H1 (cell line): ENCODE results near the gene TXLNB. TPM values are rescaled to one million over a fixed set of nuclear protein-coding genes. Genes with fewer than 3 reads are reported as not detected.

Source experiments
- CTCF ChIA-PET: fragments of 300-600 bp; sonication (Branson Sonifier 250); formaldehyde crosslinking; loops from one replicate; lab custom pipeline; 2021; ENCODE audit not compliant: partially characterized antibody; lab: Charles Lee
- POLR2A ChIA-PET: fragments of 300-600 bp; sonication (Branson Sonifier 250); formaldehyde crosslinking; loops from one replicate; lab custom pipeline; 2021; ENCODE audit warnings: inconsistent platforms; ENCODE audit not compliant: partially characterized antibody; lab: Charles Lee
- DNase-seq, 2 experiments: peaks; one replicate each; pipeline versions ENCODE4 v3.0.0 to v3.0.0-alpha.2; 2010 to 2022; ENCODE audit warnings: low spot score in 2 of 2, low read depth in 1 of 2, mixed read lengths in 1 of 2
- FAIRE-seq: peaks from 2 replicates; lab custom pipeline; 2011; peaks lifted over from hg19 to GRCh38; lab: Jason Lieb, UNC
- H2AFZ ChIP-seq: 2 replicates; pipeline ENCODE4 v1.8.1; 2012; ENCODE audit warnings: low read length, inconsistent platforms
- H2AK5ac ChIP-seq: 2 replicates; pipeline ENCODE4 v1.6.1; 2013; ENCODE audit warnings: low read depth, low read length
- H2BK120ac ChIP-seq: replicated peaks from 2 replicates; pipeline ENCODE3; 2013; ENCODE audit warnings: low read depth, low read length, inconsistent platforms
- H2BK12ac ChIP-seq: 2 replicates; pipeline ENCODE4 v1.6.1; 2013; ENCODE audit warnings: low read depth, low read length
- H2BK15ac ChIP-seq: 2 replicates; pipeline ENCODE4 v1.6.1; 2013; ENCODE audit warnings: low read length
- H2BK20ac ChIP-seq: 2 replicates; pipeline ENCODE4 v1.6.1; 2013; ENCODE audit warnings: low read length
- H2BK5ac ChIP-seq: 2 replicates; pipeline ENCODE4 v1.6.1; 2013; ENCODE audit warnings: low read depth, low read length
- H3K14ac ChIP-seq: 2 replicates; pipeline ENCODE4 v1.6.1; 2013; ENCODE audit warnings: inconsistent platforms; ENCODE audit not compliant: insufficient read length
- H3K18ac ChIP-seq: 2 replicates; pipeline ENCODE4 v1.6.1; 2013; ENCODE audit warnings: low read length; ENCODE audit errors: extremely low read depth
- H3K23ac ChIP-seq: 2 replicates; pipeline ENCODE4 v1.6.1; 2013; ENCODE audit warnings: inconsistent platforms; ENCODE audit not compliant: insufficient read length
- H3K23me2 ChIP-seq: 2 replicates; pipeline ENCODE4 v1.6.1; 2013; ENCODE audit warnings: low read depth, low read length
- H3K27ac ChIP-seq: 2 replicates; pipeline ENCODE4 v1.6.1; 2011; ENCODE audit warnings: low read depth, low read length, inconsistent platforms
- H3K27me3 ChIP-seq, 4 experiments: replicated peaks in 1 of 4; 1 replicate in 1 of 4; 2 replicates in 3 of 4; pipeline versions ENCODE4 v1.6.1 to v1.8.1; 2011 to 2013; ENCODE audit warnings: low read length in 3 of 4, mild to moderate bottlenecking in 3 of 4, inconsistent platforms in 2 of 4, mixed read lengths in 2 of 4, moderate library complexity in 1 of 4; ENCODE audit not compliant: control insufficient read depth in 3 of 4, insufficient read depth in 3 of 4; ENCODE audit errors: extremely low read depth in 1 of 4
- H3K36me3 ChIP-seq, 4 experiments: 2 replicates each; pipeline versions ENCODE4 v1.6.1 to v1.8.1; 2011 to 2013; ENCODE audit warnings: mild to moderate bottlenecking in 4 of 4, low read length in 3 of 4, moderate library complexity in 2 of 4, control low read depth in 1 of 4, inconsistent platforms in 1 of 4; ENCODE audit not compliant: insufficient read depth in 4 of 4, control insufficient read depth in 2 of 4
- H3K4ac ChIP-seq: replicated peaks from 2 replicates; pipeline ENCODE3; 2013; ENCODE audit warnings: low read length, low read depth, mixed read lengths, inconsistent platforms; ENCODE audit not compliant: insufficient read length
- H3K4me1 ChIP-seq, 4 experiments: replicated peaks in 1 of 4; 1 replicate in 1 of 4; 2 replicates in 3 of 4; pipeline versions ENCODE4 v1.6.1 to v1.8.1; 2011 to 2013; ENCODE audit warnings: low read length in 3 of 4, inconsistent platforms in 2 of 4, mixed read lengths in 1 of 4; ENCODE audit not compliant: insufficient read depth in 4 of 4, control insufficient read depth in 3 of 4
- H3K4me2 ChIP-seq, 2 experiments: 2 replicates each; pipeline versions ENCODE4 v1.6.1 to v1.8.1; 2011 to 2013; ENCODE audit warnings: low read depth in 2 of 2, low read length in 2 of 2, control low read depth in 1 of 2, inconsistent platforms in 1 of 2, mild to moderate bottlenecking in 1 of 2; ENCODE audit not compliant: insufficient read depth in 1 of 2
- H3K4me3 ChIP-seq, 4 experiments: fragments of 200-600, 300-600 bp in 1 of 4; sonication (generic), shearing (Covaris generic), sonication (Bioruptor Twin) in 1 of 4; 2 replicates each; pipeline versions ENCODE4 v1.5.1 to v1.8.1; 2011 to 2016; ENCODE audit warnings: low read length in 4 of 4, low read depth in 3 of 4, control low read depth in 2 of 4, inconsistent platforms in 2 of 4, mild to moderate bottlenecking in 2 of 4, mixed read lengths in 1 of 4, moderate library complexity in 1 of 4; ENCODE audit not compliant: insufficient read depth in 2 of 4; ENCODE audit errors: extremely low read depth in 1 of 4
- H3K56ac ChIP-seq: replicated peaks from 2 replicates; pipeline ENCODE3; 2013; ENCODE audit warnings: low read depth, mild to moderate bottlenecking, mixed read lengths, low read length, inconsistent platforms; ENCODE audit not compliant: insufficient read length
- H3K79me1 ChIP-seq: 2 replicates; pipeline ENCODE4 v1.6.1; 2013; ENCODE audit warnings: low read depth, low read length, control low read depth
- H3K79me2 ChIP-seq, 2 experiments: 2 replicates each; pipeline versions ENCODE4 v1.6.1 to v1.8.1; 2012 to 2013; ENCODE audit warnings: low read length in 2 of 2, mild to moderate bottlenecking in 2 of 2, inconsistent platforms in 1 of 2; ENCODE audit not compliant: insufficient read depth in 2 of 2, control insufficient read depth in 1 of 2
- H3K9ac ChIP-seq, 4 experiments: replicated peaks in 1 of 4; 1 replicate in 1 of 4; 2 replicates in 3 of 4; pipeline versions ENCODE4 v1.6.1 to v1.8.1; 2011 to 2013; ENCODE audit warnings: low read depth in 3 of 4, low read length in 3 of 4, control low read depth in 2 of 4, mild to moderate bottlenecking in 2 of 4, moderate library complexity in 2 of 4, inconsistent platforms in 1 of 4; ENCODE audit errors: extremely low read depth in 1 of 4
- H3K9me3 ChIP-seq, 2 experiments: 2 replicates each; pipeline versions ENCODE4 v1.6.1 to v1.8.1; 2012 to 2013; ENCODE audit warnings: mild to moderate bottlenecking in 2 of 2, moderate library complexity in 2 of 2, control low read depth in 1 of 2, inconsistent platforms in 1 of 2, low read depth in 1 of 2, low read length in 1 of 2, mixed read lengths in 1 of 2; ENCODE audit not compliant: insufficient read depth in 2 of 2
- H4K20me1 ChIP-seq, 2 experiments: replicated peaks in 1 of 2; 2 replicates each; pipeline versions ENCODE3 to v1.8.1; 2011 to 2013; ENCODE audit warnings: inconsistent platforms in 2 of 2, low read length in 2 of 2, mild to moderate bottlenecking in 1 of 2; ENCODE audit not compliant: insufficient read depth in 2 of 2, control insufficient read depth in 1 of 2
- H4K5ac ChIP-seq: 2 replicates; pipeline ENCODE4 v1.6.1; 2013; ENCODE audit warnings: low read length, low read depth, mixed read lengths, inconsistent platforms; ENCODE audit not compliant: insufficient read length
- H4K8ac ChIP-seq: 2 replicates; pipeline ENCODE4 v1.8.0; 2013; ENCODE audit warnings: mild to moderate bottlenecking, moderate library complexity, low read length, inconsistent platforms; ENCODE audit not compliant: insufficient read depth; ENCODE audit errors: extremely low read depth
- H4K91ac ChIP-seq: replicated peaks from 2 replicates; pipeline ENCODE3; 2013; ENCODE audit warnings: low read length, mixed read lengths, inconsistent platforms; ENCODE audit not compliant: insufficient read length
- ATF3 ChIP-seq: IDR thresholded peaks from 2 replicates; pipeline ENCODE4 v1.6.1; 2011; ENCODE audit warnings: low read depth, mild to moderate bottlenecking, low read length; ENCODE audit not compliant: insufficient read depth
- CTBP2 ChIP-seq: IDR thresholded peaks from 2 replicates; pipeline ENCODE4 v1.7.0; 2011; ENCODE audit warnings: borderline replicate concordance, mild to moderate bottlenecking, moderate library complexity, mixed read lengths, low read length; ENCODE audit not compliant: insufficient read depth, insufficient read length
- EGR1 ChIP-seq: IDR thresholded peaks from 2 replicates; pipeline ENCODE4 v1.6.1; 2011; ENCODE audit warnings: low read depth, low read length, borderline replicate concordance
- GABPA ChIP-seq: IDR thresholded peaks from 2 replicates; pipeline ENCODE4 v1.6.1; 2011; ENCODE audit warnings: mild to moderate bottlenecking, low read length, moderate library complexity, borderline replicate concordance; ENCODE audit not compliant: insufficient read depth
- HDAC2 ChIP-seq, 2 experiments: fragments of 300-600 bp in 1 of 2; sonication (generic) in 1 of 2; IDR thresholded peaks; 2 replicates each; pipeline ENCODE4 v1.6.1; 2011 to 2012; ENCODE audit warnings: low read depth in 2 of 2, low read length in 2 of 2, mild to moderate bottlenecking in 2 of 2, moderate library complexity in 2 of 2, borderline replicate concordance in 1 of 2, inconsistent platforms in 1 of 2
- KDM4A ChIP-seq: IDR thresholded peaks from one replicate; pipeline ENCODE4 v1.7.1; 2012; ENCODE audit warnings: low read depth, mild to moderate bottlenecking, moderate library complexity, low read length, inconsistent platforms; ENCODE audit not compliant: severe bottlenecking
- MAFK ChIP-seq: IDR thresholded peaks from 2 replicates; pipeline ENCODE4 v1.6.1; 2012; ENCODE audit warnings: low read depth, mild to moderate bottlenecking, improper control_type of control experiment, low read length
- NANOG ChIP-seq: IDR thresholded peaks from 2 replicates; pipeline ENCODE4 v1.6.1; 2011; ENCODE audit warnings: low read length, low read depth, mild to moderate bottlenecking, inconsistent platforms; ENCODE audit not compliant: insufficient read depth, poor library complexity, severe bottlenecking
- POU5F1 ChIP-seq: IDR thresholded peaks from 2 replicates; pipeline ENCODE4 v1.6.1; 2011; ENCODE audit warnings: low read depth, mild to moderate bottlenecking, low read length, moderate library complexity
- SP1 ChIP-seq: IDR thresholded peaks from 2 replicates; pipeline ENCODE4 v1.6.1; 2011; ENCODE audit warnings: low read depth, low read length
- SRF ChIP-seq: IDR thresholded peaks from 2 replicates; pipeline ENCODE4 v1.6.1; 2011; ENCODE audit warnings: mild to moderate bottlenecking, low read depth, low read length, moderate library complexity
- TAF1 ChIP-seq: IDR thresholded peaks from 2 replicates; pipeline ENCODE4 v1.6.1; 2011; ENCODE audit warnings: mild to moderate bottlenecking, low read depth, low read length
- WGBS, 2 experiments: shearing (Covaris generic) in 1 of 2; methylation state at CpG; one replicate each; pipeline versions ENCODE4 v1.1.6 to v1.1.7; 2013 to 2015; ENCODE audit warnings: low lambda C conversion rate in 2 of 2, mixed read lengths in 2 of 2, inconsistent platforms in 1 of 2, low coverage in 1 of 2, missing lambda C conversion rate in 1 of 2; ENCODE audit not compliant: insufficient replicate concordance in 2 of 2, insufficient coverage in 1 of 2, insufficient read length in 1 of 2; ENCODE audit errors: extremely low coverage in 1 of 2, missing lambda C conversion rate in 1 of 2; 5-methylcytosine and 5-hydroxymethylcytosine counted together
- polyA plus RNA-seq, 7 experiments: library from polyadenylated mRNA; depleted of rRNA in 3 of 7; stranded (reverse) in 5 of 7; unstranded in 2 of 7; fragments of >200 nt in 5 of 7; fragments of 200-250 nt in 2 of 7; gene quantifications; 1 replicate in 5 of 7; 2 replicates in 1 of 7; 4 replicates in 1 of 7; pipeline versions ENCODE4 v1.2.1 to v1.2.3, GENCODE V29; 2011 to 2013; ENCODE audit warnings: missing spikeins in 2 of 7, mixed read lengths in 2 of 7
- total RNA-seq: library from RNA; stranded (reverse); fragmentation: NEBNext Ultra II Directional; extraction: Animal tissue kit (Norgen Biotek cat#: 25700); gene quantifications from 2 replicates; pipeline ENCODE4 v1.2.1, GENCODE V29; 2021

The TXLNB gene
- total and polyA plus RNA-seq, 2 of the 8 experiments (the other 6 are each of a cell fraction or from before 2014, with no cell fraction given), result 0.05 to 0.17 TPM

GRCh38 chr6:139282684-139283083 is 9.1 kb downstream of the TXLNB start:
- Histone ChIP-seq H2BK120ac (no peak overlapping the region), H3K9ac (no peak overlapping the region; a peak in 1 of 7 replicates), H2AFZ (no peak overlapping the region), H3K14ac (no peak overlapping the region), H3K23me2 (no peaks in the 10 kb centered on the region), H4K91ac (no peak overlapping the region), H3K9me3 (0 out of 4 replicates have a peak, but pooled peaks cover 0 to 3% of the 10 kb centered on the region in 2 experiments), H4K8ac (no peak overlapping the region), H3K4me2 (no peak overlapping the region), H2AK5ac (no peak overlapping the region), H2BK5ac (no peak overlapping the region), H3K4ac (no peak overlapping the region), H2BK12ac (no peak overlapping the region), H3K56ac (no peak overlapping the region), H4K5ac (no peak overlapping the region), H3K79me1 (no peaks in the 10 kb centered on the region), H4K20me1 (no peaks in the 10 kb centered on the region), H3K23ac (no peak overlapping the region), H3K36me3 (no peaks in the 10 kb centered on the region), H3K27me3 (no peaks in the 10 kb centered on the region), H3K79me2 (no peaks in the 10 kb centered on the region), H2BK15ac (no peak overlapping the region), H3K18ac (no peak overlapping the region), H3K4me3 (no peak overlapping the region), H3K27ac (no peak overlapping the region), H3K4me1 (no peaks in the 10 kb centered on the region), H2BK20ac (no peak overlapping the region)
- 86% methylated on average over 3 of the region's 3 CpGs; no CpG with 5 or more reads in 1 of the 2 experiments for WGBS, 2 experiments
- CTCF ChIA-PET, result interaction anchor here (0.6 to 1.2 kb wide), 7 partner anchors 18 to 1522 kb away, joined by 3 to 4 read pairs (median 3); no protein-coding TSS in a partner anchor
- FAIRE-seq (no peak), DNase-seq (no peak)
- TF ChIP-seq NANOG (no peak), EGR1 (no peak), TAF1 (no peak), MAFK (no peak), SP1 (no peak), HDAC2 (IDR thresholded peaks at IDR 0.05; ENCODE audit: borderline replicate concordance in 1 of 2, low read depth in 2 of 2, low read length in 2 of 2) (no peak), SRF (no peak), KDM4A (no peak), POU5F1 (no peak), ATF3 (no peak), GABPA (no peak), CTBP2 (no peak)
- POLR2A ChIA-PET, result interaction anchor here (0.8 kb wide), 1 partner anchor 19 kb away, joined by 3 read pairs; no protein-coding TSS in a partner anchor
